Fibroblast of villous mesenchyme (primary cell): ENCODE measurements around the gene RFX3. TPM values are rescaled to one million over a fixed set of nuclear protein-coding genes. Genes with fewer than 3 reads are reported as not detected.
A peak's percentile ranks its signal among the peaks of the same experiment; 100 is the strongest.

Experiments used
- DNase-seq: peaks from one replicate; pipeline ENCODE4 v3.0.0-alpha.2; 2010; ENCODE audit warnings: low read depth
- H3K4me3 ChIP-seq: 2 replicates; pipeline ENCODE4 v1.5.1; 2011; ENCODE audit warnings: low read depth, mild to moderate bottlenecking, low read length
- total RNA-seq: library from RNA; depleted of rRNA; stranded (reverse); fragments of >200 nt; gene quantifications from 2 replicates; pipeline ENCODE4 v1.2.3, GENCODE V29; 2012
- TF ChIP-seq, protein P1 (sequence below): IDR thresholded peaks from 2 replicates; pipeline ENCODE4 v1.5.1; 2012; ENCODE audit warnings: low read depth, mild to moderate bottlenecking, low read length; ENCODE audit not compliant: insufficient read depth

The RFX3 gene
- 2.6 and 3.5 TPM in 2 replicates for total RNA-seq

DNA sequence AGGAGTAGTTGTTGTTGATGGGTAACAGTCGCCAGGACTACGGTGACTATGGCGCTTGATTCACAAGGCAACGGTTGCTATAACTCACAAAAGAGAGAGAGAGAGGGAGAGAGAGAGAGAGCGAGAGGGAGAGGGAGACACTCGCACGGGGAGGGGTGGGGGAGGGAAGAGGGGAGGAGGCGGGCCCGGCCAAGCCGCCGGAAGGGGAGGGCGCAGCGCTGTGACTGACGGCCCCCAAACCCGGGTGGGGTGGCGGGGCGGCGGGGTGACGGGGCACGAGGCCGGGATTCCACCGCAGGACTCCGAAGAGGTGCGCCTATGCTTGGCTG lies at the start of gene RFX3:
Gene RFX3 (minus strand): TSS at position 166 of the 329 bp plus-strand sequence. CDS start 130,413 bp downstream, outside the sequence.
- H3K4me3 ChIP-seq, result peak within 1 kb of the TSS; percentile 94
- DNase-seq, result peak; percentile 96
- TF ChIP-seq, protein P1, sequence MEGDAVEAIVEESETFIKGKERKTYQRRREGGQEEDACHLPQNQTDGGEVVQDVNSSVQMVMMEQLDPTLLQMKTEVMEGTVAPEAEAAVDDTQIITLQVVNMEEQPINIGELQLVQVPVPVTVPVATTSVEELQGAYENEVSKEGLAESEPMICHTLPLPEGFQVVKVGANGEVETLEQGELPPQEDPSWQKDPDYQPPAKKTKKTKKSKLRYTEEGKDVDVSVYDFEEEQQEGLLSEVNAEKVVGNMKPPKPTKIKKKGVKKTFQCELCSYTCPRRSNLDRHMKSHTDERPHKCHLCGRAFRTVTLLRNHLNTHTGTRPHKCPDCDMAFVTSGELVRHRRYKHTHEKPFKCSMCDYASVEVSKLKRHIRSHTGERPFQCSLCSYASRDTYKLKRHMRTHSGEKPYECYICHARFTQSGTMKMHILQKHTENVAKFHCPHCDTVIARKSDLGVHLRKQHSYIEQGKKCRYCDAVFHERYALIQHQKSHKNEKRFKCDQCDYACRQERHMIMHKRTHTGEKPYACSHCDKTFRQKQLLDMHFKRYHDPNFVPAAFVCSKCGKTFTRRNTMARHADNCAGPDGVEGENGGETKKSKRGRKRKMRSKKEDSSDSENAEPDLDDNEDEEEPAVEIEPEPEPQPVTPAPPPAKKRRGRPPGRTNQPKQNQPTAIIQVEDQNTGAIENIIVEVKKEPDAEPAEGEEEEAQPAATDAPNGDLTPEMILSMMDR, result no peak

DNA sequence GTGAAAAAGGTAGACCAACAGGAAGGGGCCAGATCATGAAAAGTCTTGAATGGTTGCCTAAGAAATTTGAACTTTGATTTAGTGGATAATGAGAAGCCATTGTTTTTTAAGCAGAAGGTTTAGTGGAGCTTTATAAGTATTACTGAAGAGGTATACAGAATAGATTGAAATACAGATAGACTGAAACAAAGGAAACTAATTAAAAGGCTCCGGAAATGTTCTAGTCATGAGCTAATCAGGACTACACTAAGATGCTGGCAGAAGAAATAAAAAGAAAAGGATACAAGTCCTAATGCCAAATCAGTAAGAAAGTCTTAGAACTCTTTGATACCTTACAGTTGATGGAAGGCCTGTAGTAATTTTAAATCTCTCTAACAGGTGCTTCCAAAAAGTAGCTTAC lies 45.7 kb upstream of the RFX3 start:
- DNase-seq, result no peak

DNA sequence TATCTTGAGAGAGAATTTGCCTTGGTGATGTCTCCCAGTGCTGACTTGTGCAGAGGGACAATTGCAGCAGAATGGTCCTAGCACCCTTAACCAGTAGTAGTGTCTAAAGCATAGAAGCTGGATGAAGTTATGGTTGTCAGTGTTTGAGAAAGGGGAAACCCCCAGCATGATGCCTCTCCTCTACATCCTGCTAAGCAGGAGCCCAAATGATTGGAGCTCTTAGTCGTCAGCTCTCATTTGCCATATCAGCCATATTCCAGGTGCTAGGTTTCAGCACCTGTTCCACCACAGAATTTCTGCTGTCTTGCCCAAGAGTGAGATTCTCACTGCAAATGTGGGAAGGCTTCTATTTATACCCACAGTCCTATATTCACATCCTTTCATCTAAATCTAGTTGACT lies 43.7 kb upstream of the RFX3 start:
- H3K4me3 ChIP-seq, result no peak overlapping the region

More for the DNA sequence above, 45.7 kb upstream of the RFX3 start:
- H3K4me3 ChIP-seq, result no peak overlapping the region
- TF ChIP-seq, protein P1, result no peak

DNA sequence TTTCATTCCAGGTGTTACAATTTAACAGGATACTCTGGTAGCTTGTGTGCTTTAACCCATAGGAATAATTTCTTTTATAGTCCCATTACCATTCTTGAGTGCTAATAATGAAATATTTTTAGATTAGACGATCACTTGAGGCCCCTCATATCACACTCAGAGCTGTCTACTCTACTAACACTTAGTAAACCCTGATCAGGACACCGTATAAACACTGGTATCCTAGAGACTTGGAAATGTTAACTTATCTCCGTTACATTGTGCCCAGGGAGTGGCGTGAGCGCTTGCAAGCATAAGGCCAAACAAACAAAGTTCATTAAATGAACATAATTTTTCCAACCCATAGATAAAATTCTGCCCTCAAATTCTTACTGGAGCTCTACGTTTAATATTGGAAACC lies 42.2 kb upstream of the RFX3 start:
- H3K4me3 ChIP-seq, result no peak overlapping the region
- TF ChIP-seq, protein P1, result no peak
- no peak for DNase-seq

More for the DNA sequence above, 43.7 kb upstream of the RFX3 start:
- DNase-seq, result no peak
- TF ChIP-seq, protein P1, result no peak

DNA sequence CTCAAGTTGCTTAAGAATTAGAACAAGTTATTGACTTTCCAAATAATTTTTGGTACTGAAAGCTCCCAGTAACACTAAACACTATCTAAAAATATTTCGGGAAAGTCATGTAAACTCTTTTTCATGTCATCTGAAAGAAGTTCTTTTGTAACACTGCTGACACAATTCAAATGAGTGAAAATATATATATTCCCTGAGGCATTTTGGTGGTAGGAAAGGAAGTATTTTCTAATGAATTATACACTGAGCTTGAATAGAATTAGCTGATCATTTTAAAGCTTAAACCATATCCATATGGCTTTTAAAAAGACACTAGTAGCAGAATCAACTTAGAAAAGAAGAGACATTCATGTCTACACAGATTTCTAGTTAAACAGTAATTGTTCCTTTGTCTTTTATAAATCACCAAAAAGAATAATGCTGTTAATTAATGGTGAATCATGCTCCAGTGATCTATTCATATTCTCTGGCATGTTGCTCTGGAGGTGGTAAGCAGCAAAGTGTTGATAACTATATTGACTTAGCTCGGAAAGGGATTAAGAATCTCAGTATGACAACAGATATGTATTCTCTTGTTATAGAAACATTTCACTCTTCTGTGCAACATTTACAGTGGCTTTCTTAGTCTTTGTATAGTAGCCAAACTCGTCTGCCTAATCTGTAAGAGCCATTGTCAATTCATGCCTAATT lies 27.4 kb upstream of the RFX3 start:
- DNase-seq, result no peak

DNA sequence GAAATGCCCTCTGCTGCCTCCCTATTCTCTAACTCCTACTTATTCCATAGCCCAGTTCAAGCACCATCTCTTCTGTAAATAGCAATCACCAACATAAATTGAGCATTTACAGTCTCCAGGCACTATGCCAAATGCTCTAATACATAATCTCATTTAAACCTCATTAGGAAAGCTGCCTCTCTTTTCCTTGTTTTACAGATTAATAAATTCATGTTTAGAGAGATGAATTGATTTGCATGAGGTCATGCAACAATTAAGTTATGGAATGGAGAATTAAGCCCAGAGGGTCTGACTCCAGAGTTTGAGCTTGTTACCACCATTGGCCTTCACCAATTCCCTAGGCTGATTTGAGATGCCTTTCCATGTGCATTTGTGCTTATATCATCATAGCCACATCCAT lies 23.4 kb upstream of the RFX3 start:
- DNase-seq, result no peak
- TF ChIP-seq, protein P1, result no peak
- no peak overlapping the region for H3K4me3 ChIP-seq

More for the DNA sequence above, 27.4 kb upstream of the RFX3 start:
- H3K4me3 ChIP-seq, result no peak overlapping the region
- TF ChIP-seq, protein P1, result no peak

DNA sequence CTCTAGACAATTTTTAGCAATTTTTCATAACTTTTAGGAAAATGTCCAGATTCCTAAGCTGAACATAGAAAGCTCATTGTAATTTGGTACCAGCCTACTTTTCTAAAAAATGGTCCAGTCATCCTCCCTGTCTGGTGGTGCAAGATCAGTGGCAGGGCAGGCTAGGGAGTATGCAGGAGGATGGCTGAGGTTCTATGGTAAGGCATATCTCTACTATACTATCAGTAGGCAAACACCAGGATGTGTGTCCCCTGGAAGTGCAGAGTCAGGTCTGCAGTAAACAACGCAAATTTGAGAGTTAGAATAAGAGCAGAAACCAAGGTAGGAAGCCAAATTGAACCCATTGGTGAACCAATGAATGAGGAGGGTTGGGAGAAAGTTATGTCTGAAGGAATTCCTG lies 22.8 kb upstream of the RFX3 start:
- TF ChIP-seq, protein P1, result no peak
- DNase-seq, result no peak
- no peak overlapping the region for H3K4me3 ChIP-seq
